Measurements from ENCODE around the gene OASL.

DNA sequence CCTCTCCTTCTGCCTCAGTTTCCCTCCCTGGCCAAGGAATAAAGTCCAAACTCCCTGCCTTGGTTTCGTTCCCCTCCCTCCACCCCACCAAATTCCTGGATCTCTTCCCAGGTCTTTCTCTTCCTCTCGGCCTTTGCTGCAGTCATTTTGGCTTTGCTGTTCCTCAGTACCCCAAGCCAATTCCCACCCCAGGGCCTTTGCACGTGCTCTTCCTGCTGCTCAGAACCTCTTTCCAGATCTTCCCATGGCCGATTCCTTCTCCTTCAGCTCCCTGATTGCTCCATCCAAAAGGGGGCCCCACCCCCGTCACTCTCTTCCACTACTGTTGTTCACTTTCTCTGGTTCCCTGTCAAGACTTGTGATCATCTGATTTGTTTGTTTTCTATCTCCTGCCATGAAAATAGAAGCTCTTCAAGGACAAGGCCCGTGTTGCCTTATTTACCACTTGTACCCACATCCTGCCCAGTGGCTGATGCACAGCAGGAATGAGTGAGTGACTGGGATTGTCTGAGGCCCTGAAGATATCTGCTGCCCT lies 57.6 kb downstream of the OASL start:
- TF ChIP-seq, protein P1, sequence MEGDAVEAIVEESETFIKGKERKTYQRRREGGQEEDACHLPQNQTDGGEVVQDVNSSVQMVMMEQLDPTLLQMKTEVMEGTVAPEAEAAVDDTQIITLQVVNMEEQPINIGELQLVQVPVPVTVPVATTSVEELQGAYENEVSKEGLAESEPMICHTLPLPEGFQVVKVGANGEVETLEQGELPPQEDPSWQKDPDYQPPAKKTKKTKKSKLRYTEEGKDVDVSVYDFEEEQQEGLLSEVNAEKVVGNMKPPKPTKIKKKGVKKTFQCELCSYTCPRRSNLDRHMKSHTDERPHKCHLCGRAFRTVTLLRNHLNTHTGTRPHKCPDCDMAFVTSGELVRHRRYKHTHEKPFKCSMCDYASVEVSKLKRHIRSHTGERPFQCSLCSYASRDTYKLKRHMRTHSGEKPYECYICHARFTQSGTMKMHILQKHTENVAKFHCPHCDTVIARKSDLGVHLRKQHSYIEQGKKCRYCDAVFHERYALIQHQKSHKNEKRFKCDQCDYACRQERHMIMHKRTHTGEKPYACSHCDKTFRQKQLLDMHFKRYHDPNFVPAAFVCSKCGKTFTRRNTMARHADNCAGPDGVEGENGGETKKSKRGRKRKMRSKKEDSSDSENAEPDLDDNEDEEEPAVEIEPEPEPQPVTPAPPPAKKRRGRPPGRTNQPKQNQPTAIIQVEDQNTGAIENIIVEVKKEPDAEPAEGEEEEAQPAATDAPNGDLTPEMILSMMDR (IDR thresholded peaks at IDR 0.05), result no peak
- no peak for TF ChIP-seq ZFX (IDR thresholded peaks at IDR 0.05; ENCODE audit: borderline replicate concordance)

Data from 22Rv1 (cell line).